Motor neuron (in vitro differentiated cells): ENCODE data around the gene MARK1. TPM values are rescaled to one million over a fixed set of nuclear protein-coding genes. Genes with fewer than 3 reads are reported as not detected.

Experiments
- ATAC-seq, 8 experiments: fragments of 200-7000 bp; cut with Tn5 transposase; replicated peaks in 6 of 8; 2 replicates each; pipeline ENCODE4 v1.8.0; 2021; ENCODE audit warnings: mild to moderate bottlenecking in 8 of 8, moderate library complexity in 8 of 8
- H3K27ac ChIP-seq, 2 donors: fragments of 250-450 bp; sonication (Bioruptor Pico); 2 replicates each; pipeline ENCODE4 v1.9.0; 2021; ENCODE audit warnings: antibody characterized with exemption in 2 of 2, mild to moderate bottlenecking in 2 of 2, moderate library complexity in 1 of 2
- H3K4me1 ChIP-seq, 2 donors: fragments of 250-450 bp; sonication (Bioruptor Pico); replicated peaks in 1 of 2; 2 replicates each; pipeline ENCODE4 v1.6.1; 2021; ENCODE audit warnings: antibody characterized with exemption in 2 of 2, mild to moderate bottlenecking in 2 of 2, moderate library complexity in 1 of 2
- H3K4me3 ChIP-seq, 5 donors: fragments of 250-450 bp; sonication (Bioruptor Pico); 2 replicates each; pipeline ENCODE4 v1.9.0; 2021; ENCODE audit warnings: antibody characterized with exemption in 5 of 5, mild to moderate bottlenecking in 5 of 5, moderate library complexity in 4 of 5
- WGBS, 10 experiments: fragments of 450-650 bp; shearing (Covaris generic); methylation state at CpG; one replicate each; pipeline ENCODE4 v1.0.0; 2022; 5-methylcytosine and 5-hydroxymethylcytosine counted together
- in situ Hi-C, 9 experiments: fragments of 400-800 bp; cut with MboI; loops; one replicate each; pipeline ENCODE4 v1.15.0; 2021; ENCODE audit warnings: low sequenced_read_pairs in 9 of 9, low pct_unique_long_range_greater_than_20kb in 2 of 9; ENCODE audit not compliant: unreplicated experiment in 9 of 9
- total RNA-seq, 8 experiments: library from RNA; unstranded; fragments of 300-600 nt; gene quantifications; 2 replicates each; pipeline versions ENCODE4 v1.2.3 to v1.2.4, GENCODE V29; 2022

The MARK1 gene
- total RNA-seq, 8 experiments from 2014 or later = 1.3 to 38.6 (median 31.4) TPM

DNA sequence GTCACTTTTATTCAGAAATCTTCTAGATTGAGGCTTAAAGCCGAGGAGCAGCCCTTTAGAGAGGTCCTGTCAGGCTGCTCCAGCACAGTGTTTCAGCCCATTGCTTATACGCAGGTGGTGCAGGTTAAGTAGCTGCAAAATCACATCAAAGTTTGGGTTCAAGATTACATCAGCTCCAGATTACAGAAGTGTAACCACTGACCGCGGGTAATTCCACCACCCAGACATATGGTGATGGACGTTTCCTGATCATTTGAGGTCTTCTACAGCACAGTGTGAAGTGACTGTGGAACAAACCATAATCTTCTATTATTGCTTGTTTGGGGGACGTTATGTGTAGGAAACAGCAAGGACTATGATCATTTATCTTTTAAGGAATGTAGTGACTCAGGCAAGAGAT is 174.0 kb downstream of the MARK1 start:
- Histone ChIP-seq H3K4me1 (peaks cover 0 to 10% of the 10 kb centered on the region in 2 donors), H3K27ac (no peak overlapping the region), H3K4me3 (no peak overlapping the region)
- 38 to 100% (median 94%) methylated on average over 3 to 6 of the region's 6 CpGs; no CpG with 5 or more reads in 3 of the 10 experiments for WGBS, 10 experiments
- ATAC-seq = no peak
- in situ Hi-C loops = no loop called here

DNA sequence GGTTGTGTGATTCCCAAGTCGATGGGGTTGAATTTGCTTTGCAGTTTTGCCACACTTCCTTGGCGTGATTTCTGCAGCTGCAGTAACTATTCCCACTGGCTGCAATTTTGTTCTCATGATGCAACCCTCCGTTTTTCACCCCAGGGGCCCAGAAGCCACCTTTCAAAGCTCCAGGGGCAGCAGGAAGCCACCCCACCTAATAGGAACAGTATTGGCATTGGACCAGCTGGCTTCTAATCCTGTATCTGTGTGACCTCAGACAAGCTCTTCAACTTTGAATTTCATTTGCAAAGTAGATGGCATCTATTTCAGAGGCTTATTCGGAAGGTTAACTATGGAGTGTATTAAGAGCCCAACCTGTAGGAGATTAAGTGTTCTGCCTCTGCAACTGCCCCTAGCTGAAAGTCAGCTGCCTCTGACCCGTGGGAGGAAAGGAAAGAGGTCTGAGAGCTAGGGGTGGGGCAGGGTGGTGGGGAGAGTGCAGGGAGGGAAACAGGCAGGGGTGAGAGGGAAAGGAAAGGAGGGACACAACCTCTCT is 174.9 kb downstream of the MARK1 start:
- peak in 2 of 8 experiments; percentile 50 for ATAC-seq
- H3K4me1 ChIP-seq = peaks cover 0 to 10% of the 10 kb centered on the region in 2 donors
- no peak overlapping the region for H3K27ac ChIP-seq
- H3K4me3 ChIP-seq = no peak overlapping the region
- 13 to 78% (median 60%) methylated on average over 1 to 4 of the region's 5 CpGs; no CpG with 5 or more reads in 2 of the 10 experiments for WGBS, 10 experiments
- in situ Hi-C loops = no loop called here

DNA sequence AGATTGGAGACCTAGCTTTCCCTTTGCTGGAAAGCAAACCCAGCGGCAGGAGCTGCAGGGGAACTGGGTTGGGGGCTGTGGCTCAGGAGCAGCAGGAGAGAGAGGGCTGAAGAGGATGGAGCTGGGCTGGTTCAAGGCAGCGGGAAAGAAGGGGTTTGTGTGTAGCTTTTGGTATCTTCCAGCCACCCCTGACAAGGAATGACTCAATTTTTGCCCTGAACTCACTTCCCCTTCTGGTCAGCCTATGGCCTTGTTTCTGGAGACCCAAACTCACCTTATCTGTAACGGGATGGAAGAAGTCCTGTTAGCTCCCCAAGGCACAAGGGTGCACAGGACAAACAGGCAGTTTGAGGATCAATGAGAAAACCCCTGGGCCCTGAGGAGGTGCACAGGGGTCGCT is 175.4 kb downstream of the MARK1 start:
- whole genome bisulfite sequencing, 10 experiments = 22 to 100% (median 79%) methylated on average over 1 to 4 of the region's 4 CpGs; no CpG with 5 or more reads in 3 of the 10 experiments

DNA sequence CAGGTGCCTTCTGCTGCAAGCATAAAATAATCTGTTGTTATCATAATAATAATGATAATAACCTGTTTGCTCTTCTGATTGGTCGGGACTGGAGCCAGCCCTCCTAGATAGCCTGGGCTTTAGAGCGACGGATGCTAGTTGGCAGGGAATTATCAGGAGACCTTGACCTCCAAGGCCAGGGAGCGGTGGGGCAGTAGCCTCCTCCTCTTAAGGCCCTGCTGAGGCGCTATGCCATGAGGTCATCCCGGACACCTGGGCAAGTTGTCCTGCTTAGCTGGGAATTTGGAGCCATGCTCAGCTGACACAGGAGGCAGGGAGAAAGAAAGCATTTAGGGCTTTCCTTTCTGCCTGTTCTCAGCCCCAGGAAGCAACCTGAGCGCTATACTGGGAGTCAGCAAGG is 177.8 kb downstream of the MARK1 start:
- in situ Hi-C loops = no loop called here
- H3K4me1 ChIP-seq = peaks cover 0 to 5% of the 10 kb centered on the region in 2 donors
- ATAC-seq = no peak
- no peak overlapping the region for H3K4me3 ChIP-seq
- H3K27ac ChIP-seq = no peak overlapping the region
- 50 to 100% (median 83%) methylated on average over 1 to 6 of the region's 7 CpGs for WGBS, 10 experiments

More for the DNA sequence above, 175.4 kb downstream of the MARK1 start:
- in situ Hi-C loops = no loop called here
- peak in 1 of 8 experiments; percentile 24 for ATAC-seq
- peaks cover 0 to 10% of the 10 kb centered on the region in 2 donors for H3K4me1 ChIP-seq
- no peak overlapping the region for H3K4me3 ChIP-seq
- no peak overlapping the region for H3K27ac ChIP-seq

DNA sequence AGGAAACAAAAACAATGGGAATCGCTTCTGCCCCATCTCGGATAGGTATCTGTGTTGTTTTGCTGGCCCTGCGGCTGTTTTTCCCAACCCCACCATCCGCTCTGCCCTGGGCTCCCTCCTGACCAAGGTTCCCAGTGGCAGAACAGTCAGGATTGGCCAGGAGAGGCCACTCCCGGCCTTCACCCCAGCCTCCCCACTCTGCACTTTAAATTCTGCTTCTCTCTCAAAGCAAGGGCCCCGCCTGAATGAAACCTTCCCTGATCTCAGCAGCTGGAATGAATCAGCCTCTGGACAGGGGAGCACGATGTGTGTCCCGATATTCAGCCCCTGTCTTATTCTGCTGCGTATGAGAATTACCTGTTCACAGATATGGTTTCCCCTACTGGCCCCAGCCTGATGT is 178.5 kb downstream of the MARK1 start:
- H3K27ac ChIP-seq = no peak overlapping the region
- peak in 2 of 8 experiments; percentile 59 to 79 for ATAC-seq
- in situ Hi-C loops = no loop called here
- WGBS, 10 experiments = 0 to 96% (median 80%) methylated on average over 2 to 7 of the region's 9 CpGs; no CpG with 5 or more reads in 5 of the 10 experiments
- no peak overlapping the region for H3K4me3 ChIP-seq
- no peaks in the 10 kb centered on the region for H3K4me1 ChIP-seq

DNA sequence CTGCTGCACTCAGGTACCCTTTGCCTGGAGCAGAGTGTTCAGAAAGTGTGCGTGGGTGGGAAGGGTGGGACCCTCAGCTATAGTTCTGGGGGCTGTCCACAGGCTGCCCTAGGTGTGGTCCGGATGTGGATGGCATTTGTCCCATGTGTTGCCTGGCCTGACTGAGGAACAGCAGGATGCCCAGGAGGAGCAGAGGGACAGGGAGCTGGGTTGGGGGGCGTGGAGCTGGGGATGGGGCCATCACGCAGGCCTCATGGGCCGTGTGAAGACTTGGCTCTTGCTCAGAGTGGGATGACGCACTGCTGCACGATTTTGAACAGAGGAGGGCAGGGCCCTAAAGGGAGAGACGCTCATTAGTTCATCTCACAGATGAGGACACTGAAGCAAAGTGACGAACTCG is 179.2 kb downstream of the MARK1 start:
- Histone ChIP-seq H3K27ac (no peak overlapping the region), H3K4me1 (no peaks in the 10 kb centered on the region), H3K4me3 (no peak overlapping the region)
- WGBS, 10 experiments = 21 to 90% (median 86%) methylated on average over 2 to 10 of the region's 10 CpGs; no CpG with 5 or more reads in 4 of the 10 experiments
- peak in 1 of 8 experiments; percentile 24 for ATAC-seq
- in situ Hi-C loops = no loop called here

DNA sequence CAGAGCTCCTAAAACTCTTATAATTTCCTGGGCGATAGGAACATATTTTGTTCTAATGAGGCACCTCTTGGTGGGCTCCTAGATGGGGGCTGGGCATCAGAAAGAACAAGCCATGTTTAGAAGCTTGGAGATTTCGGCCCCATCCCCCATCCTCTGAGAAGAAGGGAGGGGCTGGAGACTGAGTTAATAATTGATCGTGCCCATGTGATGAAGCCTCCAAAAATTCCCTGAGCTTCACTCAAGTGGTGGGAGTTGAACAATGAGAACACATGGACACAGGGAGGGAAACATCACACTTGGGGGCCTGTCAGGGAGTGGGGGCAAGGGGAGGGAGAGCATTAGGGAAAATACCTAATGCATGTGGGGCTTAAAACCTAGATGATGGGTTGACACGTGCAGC is 180.3 kb downstream of the MARK1 start:
- Histone ChIP-seq H3K4me3 (no peak overlapping the region), H3K4me1 (no peaks in the 10 kb centered on the region), H3K27ac (no peak overlapping the region)
- WGBS, 10 experiments = 0 to 88% (median 77%) methylated on average over 1 to 4 of the region's 4 CpGs; no CpG with 5 or more reads in 3 of the 10 experiments
- no peak for ATAC-seq
- in situ Hi-C loops = no loop called here

DNA sequence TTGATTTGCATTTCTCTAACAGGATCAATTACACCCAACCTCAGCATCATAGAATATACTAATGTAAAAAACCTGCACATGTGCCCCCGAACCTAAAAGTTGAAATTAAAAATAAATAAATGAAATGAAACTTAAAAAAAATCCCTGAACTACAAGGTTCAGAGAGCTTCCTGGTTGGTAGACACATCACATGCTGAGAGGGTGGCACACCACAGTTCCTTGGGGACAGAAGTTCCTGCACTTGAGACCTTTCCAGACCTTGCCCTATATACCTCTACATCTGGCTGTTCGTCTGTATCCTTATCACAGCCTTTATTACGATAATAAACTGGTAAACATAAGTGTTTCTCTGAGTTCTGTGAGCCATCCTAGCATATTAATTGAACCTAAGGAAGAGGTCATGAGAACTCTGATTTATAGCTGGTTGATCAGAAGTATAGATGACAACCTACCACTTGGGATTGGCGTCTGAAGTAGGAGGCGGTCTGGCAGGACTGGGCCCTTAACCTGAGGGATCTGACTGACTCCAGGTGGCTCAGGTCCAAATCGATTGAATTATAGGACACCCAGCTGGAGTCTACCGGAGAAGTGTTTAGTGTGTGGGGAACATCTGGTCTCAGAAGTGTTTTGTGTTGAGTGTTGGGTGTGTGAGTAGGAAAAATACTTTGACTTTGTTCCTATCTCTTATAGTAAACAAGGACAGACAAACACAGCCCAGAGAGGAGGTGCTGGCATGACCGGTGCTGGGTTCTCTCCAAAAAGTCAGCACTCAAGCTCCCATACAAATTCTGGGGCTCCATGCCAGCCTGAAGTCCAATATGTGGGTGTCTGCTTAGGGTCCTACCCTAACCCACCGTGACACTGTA is 181.2 kb downstream of the MARK1 start:
- no peak for ATAC-seq
- in situ Hi-C loops = no loop called here
- Histone ChIP-seq H3K4me1 (no peaks in the 10 kb centered on the region), H3K4me3 (no peak overlapping the region), H3K27ac (no peak overlapping the region)
- WGBS, 10 experiments = 0 to 100% (median 74%) methylated on average over 1 to 6 of the region's 9 CpGs

DNA sequence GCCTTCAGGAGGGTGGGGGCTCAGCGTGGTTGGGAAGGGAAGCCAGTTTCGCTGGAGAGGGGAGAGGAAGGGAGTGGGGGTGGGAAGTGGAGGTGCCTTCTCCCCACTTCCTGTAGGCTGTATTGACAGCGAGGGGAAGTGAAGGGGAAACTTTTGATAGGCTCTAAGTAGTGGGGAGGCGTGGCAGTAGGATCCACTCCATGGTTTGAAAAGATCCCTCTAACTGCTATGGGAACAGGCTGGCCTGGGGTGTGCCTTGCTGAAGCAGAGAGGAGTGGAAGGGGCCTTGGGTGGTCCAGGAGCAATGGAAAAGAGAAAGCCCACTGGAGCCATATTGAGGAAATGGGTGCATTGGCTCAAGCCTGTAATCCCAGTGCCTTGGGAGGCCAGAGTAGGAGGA is 182.4 kb downstream of the MARK1 start:
- H3K27ac ChIP-seq = no peak overlapping the region
- H3K4me3 ChIP-seq = no peak overlapping the region
- in situ Hi-C loops = no loop called here
- H3K4me1 ChIP-seq = no peaks in the 10 kb centered on the region
- ATAC-seq = no peak
- WGBS, 10 experiments = 80% methylated on average over 1 of the region's 4 CpGs; no CpG with 5 or more reads in 8 of the 10 experiments

DNA sequence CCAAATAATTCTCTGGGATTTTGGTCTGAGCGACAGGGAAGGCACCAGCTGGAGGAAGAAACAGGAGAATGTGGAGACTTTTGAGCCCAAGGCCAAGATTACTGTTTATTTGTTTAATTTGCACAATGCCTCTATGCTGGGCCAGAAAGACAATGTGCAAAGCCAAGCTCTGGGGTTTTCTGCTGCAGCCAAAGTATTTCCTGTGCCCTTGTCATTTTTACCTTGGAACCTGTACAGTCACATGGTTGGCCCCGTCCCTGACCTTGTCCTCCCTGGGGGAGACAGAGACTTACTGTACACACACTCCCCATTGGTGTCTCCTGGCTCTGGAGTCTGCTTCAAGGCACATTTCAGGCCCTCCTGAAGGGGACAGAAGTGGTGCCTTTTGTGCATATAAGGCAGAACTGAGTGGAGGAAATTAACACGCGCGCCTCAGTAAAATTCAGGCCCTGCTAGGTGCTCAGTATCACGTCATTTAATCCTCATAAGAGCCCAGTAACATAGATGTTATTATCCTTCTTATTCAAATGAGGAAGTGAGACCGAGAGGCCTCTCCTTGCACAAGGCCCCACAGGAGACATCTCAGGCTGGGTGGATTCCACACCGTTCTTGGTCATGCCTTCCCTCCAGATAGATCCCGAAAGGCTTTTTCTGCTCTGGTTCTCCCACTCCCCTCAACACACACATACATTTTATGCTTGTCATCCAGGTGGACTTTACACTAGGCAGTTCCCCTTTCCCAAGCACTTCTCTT is 183.3 kb downstream of the MARK1 start:
- no peak overlapping the region for H3K27ac ChIP-seq
- H3K4me3 ChIP-seq = no peak overlapping the region
- H3K4me1 ChIP-seq = no peaks in the 10 kb centered on the region
- no peak for ATAC-seq
- in situ Hi-C loops = no loop called here
- WGBS, 10 experiments = 29 to 93% (median 86%) methylated on average over 2 to 9 of the region's 9 CpGs; no CpG with 5 or more reads in 1 of the 10 experiments

Other genes with a start within 250 kb of the MARK1 start
- gene C1orf115, start 162.2 kb downstream of the MARK1 start, total RNA-seq = 1 to 10 TPM in 6 of 8 experiments, under 1 TPM in 2; 0.46 to 8.6 (median 1.8) TPM
- gene MTARC2, start 220.2 kb downstream of the MARK1 start, total RNA-seq = 1 to 10 TPM in 6 of 8 experiments, not detected in 2; 1.9 to 9.3 (median 2.8) TPM